Retinal pigment epithelial cell (primary cell): ENCODE measurements around the gene SYT13.

Source experiments
- DNase-seq: peaks from one replicate; pipeline ENCODE4 v3.0.0-alpha.2; 2010; ENCODE audit warnings: low read depth
- H3K4me3 ChIP-seq: 2 replicates; pipeline ENCODE4 v1.5.1; 2011; ENCODE audit warnings: mild to moderate bottlenecking, low read length, control low read depth, moderate library complexity
- CTCF ChIP-seq: conservative IDR thresholded peaks from 2 replicates; pipeline ENCODE4 v1.5.1; 2011; ENCODE audit warnings: low read depth, low read length, control low read depth, inconsistent platforms

The SYT13 gene

GRCh38 chr11:45259592-45259991, 26.5 kb downstream of the SYT13 start:
- DNase-seq: no peak
- no peak for TF ChIP-seq CTCF
- H3K4me3 ChIP-seq: no peak overlapping the region

GRCh38 chr11:45258982-45259530, 27.1 kb downstream of the SYT13 start:
- no peak for DNase-seq
- TF ChIP-seq CTCF: no peak
- no peak overlapping the region for H3K4me3 ChIP-seq

- no peak for TF ChIP-seq CTCF
- no peak overlapping the region for H3K4me3 ChIP-seq
- DNase-seq: no peak
Measured at GRCh38 chr11:45254070-45254469, 32.1 kb downstream of the SYT13 start.

GRCh38 chr11:45253640-45254039, 32.5 kb downstream of the SYT13 start:
- H3K4me3 ChIP-seq: no peak overlapping the region
- TF ChIP-seq CTCF: no peak
- no peak for DNase-seq

GRCh38 chr11:45252877-45253276, 33.3 kb downstream of the SYT13 start:
- no peak for TF ChIP-seq CTCF
- no peak for DNase-seq
- no peak overlapping the region for H3K4me3 ChIP-seq

DNA sequence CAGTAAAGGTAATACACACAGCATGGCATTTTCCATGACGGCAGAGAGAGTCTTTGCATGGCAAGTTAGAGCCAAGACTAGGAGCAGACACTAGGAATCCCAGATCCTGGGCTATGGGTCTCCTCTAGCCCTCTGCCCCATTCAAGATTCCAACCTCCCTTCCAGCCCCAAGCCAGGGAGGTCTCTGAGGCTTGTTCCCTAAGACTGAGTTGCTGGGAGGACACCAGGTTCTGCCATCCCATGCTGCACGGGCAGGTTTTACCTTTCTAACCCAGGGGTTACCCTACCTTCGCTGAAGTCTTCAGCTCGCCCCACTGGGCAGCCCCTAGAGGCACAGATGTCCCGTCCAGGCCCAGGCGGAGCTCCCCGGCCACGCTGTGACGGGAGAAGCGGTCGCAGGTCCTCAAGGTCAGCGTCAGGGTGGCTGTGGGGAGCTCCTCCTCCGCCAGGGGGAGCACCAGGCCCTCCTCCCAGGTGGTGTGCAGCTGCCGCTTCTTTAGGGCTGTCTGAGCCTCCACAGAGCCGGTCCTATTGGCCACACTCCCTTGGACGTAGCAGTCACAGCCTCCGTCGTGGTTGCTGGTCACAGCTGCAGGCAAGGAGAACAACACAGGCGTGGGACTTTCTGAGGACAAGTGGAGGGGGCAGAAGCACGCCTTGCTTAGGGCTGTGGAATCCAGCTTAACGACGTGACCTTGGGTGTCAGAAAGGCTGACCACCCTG, 33.8 kb downstream of the SYT13 start:
- no peak overlapping the region for H3K4me3 ChIP-seq
- peak; percentile 74 for TF ChIP-seq CTCF
- DNase-seq: no peak
